GM19397 (cell line): ENCODE results near the gene RAET1E.
A peak's percentile ranks its signal among the peaks of the same experiment; 100 is the strongest.
"Not testable (repeated sequence)": the region's sequence is repeated elsewhere in the genome, so short reads cannot be mapped to it uniquely, and the experiment has no call there.

ENCODE experiments used
- ATAC-seq: cut with Tn5 transposase; IDR thresholded peaks from one replicate; pipeline ENCODE4 v1.9.1; 2021; ENCODE audit warnings: mild to moderate bottlenecking, moderate library complexity; ENCODE audit not compliant: unreplicated experiment

Gene RAET1E

GRCh38 chr6:149863698-149864577, 34.0 kb downstream of the RAET1E start, which contains the start of gene LRP11:
Gene LRP11 (minus strand): TSS chr6:149864359. CDS start chr6:149864020, 339 bp downstream.
- peak; percentile 82 for ATAC-seq

GRCh38 chr6:149862922-149863697, 34.8 kb downstream of the RAET1E start:
- ATAC-seq = peak; percentile 36

- ATAC-seq = not testable (repeated sequence)
These were observed 35.5 kb downstream of the RAET1E start for GRCh38 chr6:149862424-149862738.

GRCh38 chr6:149861603-149862423, 36.1 kb downstream of the RAET1E start:
- ATAC-seq = no peak

- no peak for ATAC-seq
These were observed 36.9 kb downstream of the RAET1E start for GRCh38 chr6:149860834-149861602.

- ATAC-seq = no peak
These were observed 37.4 kb downstream of the RAET1E start for GRCh38 chr6:149860513-149860833.

GRCh38 chr6:149859938-149860337, 38.0 kb downstream of the RAET1E start:
- no peak for ATAC-seq

GRCh38 chr6:149859368-149859767, 38.5 kb downstream of the RAET1E start:
- ATAC-seq = no peak

GRCh38 chr6:149857541-149857940, 40.4 kb downstream of the RAET1E start:
- no peak for ATAC-seq

GRCh38 chr6:149856256-149856994, 41.5 kb downstream of the RAET1E start:
- no peak for ATAC-seq

GRCh38 chr6:149855741-149856140, 42.2 kb downstream of the RAET1E start:
- ATAC-seq = no peak

- no peak for ATAC-seq
These were observed 42.8 kb downstream of the RAET1E start for GRCh38 chr6:149855040-149855654.

- no peak for ATAC-seq
These were observed 43.4 kb downstream of the RAET1E start for GRCh38 chr6:149854532-149854931.

GRCh38 chr6:149854017-149854416, 43.9 kb downstream of the RAET1E start:
- not testable (repeated sequence) for ATAC-seq

- no peak for ATAC-seq
These were observed 45.0 kb downstream of the RAET1E start for GRCh38 chr6:149852881-149853280.

GRCh38 chr6:149852180-149852579, 45.7 kb downstream of the RAET1E start:
- ATAC-seq = no peak

GRCh38 chr6:149851461-149852110, 46.3 kb downstream of the RAET1E start:
- no peak for ATAC-seq

GRCh38 chr6:149848343-149848742, 49.6 kb downstream of the RAET1E start:
- not testable (repeated sequence) for ATAC-seq
